ENCODE measurements around the gene ARID4A.
"Not testable (repeated sequence)": the region's sequence is repeated elsewhere in the genome, so short reads cannot be mapped to it uniquely, and the experiment has no call there.

Gene ARID4A

DNA sequence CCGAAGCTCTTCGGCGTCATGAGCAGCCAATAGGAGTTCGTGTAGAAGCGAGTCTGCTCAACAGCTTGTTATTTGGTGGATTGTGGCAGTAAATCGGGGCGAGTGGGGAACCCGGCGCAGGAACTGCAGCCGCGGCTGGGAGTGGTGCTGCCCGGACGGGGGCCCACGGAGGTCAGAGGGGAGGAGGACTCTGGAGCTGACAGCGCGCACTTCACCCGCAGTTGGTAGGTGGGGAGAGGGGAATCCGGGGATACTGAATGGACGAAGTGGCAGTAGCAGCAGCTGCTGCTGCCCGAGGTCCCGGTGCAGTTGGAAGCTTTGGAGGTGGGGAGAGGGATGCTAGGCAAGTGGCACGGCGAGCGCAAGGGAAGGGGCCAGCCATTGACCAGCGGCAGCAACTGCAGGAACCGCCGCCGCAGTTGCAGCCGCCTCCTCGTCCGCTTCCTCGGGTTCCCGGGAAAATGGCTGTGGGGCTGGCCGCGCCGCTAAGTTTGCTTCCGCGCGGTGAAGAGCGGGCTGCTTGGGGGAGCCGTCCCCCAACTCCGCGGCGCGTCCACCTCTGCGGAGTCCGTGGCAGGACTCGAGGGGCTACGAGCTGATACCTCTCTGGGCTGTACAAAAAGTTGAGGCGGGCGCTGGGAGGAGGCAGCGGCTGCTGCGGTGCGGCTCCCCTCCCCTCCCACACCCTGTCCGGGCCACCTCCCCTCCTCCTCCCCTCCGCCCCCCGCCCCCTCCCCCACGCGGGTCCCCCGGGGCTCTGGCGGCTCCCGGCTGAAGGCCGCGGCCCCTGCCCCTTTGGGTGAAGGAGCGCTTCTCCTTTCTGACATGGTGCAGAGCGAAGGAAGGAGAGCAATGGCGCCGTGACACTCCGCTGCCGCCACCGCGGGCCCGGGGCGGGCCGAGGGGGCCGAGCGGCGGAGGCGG lies at the start of gene ARID4A:
ARID4A (plus strand) TSS at position 79 of the 924 bp plus-strand sequence. CDS start 1,300 bp downstream, outside the sequence.
- DNase-seq, result no peak

GRCh38 chr14:58249611-58250010 lies 48.7 kb upstream of the ARID4A start:
- DNase-seq, result no peak

DNA sequence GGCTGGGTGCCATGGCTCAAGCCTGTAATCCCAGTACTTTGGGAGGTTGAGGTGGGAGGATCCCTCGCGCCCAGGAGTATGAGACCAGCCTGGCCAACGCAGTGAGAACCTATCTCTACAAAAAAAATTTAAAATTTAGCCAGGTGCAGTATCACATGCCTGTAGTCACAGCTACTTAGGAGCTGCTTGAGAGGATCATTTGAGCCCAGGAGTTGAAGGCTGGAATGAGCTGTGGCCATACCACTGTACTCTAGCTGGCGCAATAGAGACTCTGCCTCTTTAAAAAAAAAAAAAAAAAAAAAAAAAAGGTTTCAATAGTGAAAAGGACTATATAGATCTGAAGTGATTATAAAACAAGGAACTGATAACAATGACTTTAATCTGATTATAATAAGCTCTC lies 40.2 kb upstream of the ARID4A start:
- DNase-seq, result no peak

DNA sequence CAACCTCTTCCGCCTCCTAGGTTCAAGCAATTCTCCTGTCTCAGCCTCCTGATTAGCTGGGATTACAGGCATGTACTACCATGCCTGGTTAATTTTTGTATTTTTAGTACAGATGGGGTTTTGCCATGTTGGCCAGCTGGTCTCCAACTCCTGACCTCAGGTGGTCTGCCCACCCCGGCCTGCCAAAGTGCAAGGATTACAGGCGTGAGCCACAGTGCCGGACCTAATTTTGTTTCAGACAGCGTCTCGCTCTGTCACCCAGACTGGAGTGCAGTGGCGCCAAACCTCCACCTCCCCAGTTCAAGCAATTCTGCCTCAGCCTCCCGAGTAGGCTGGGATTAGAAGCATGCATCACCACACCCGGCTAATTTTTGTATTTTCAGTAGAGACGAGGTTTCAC lies 36.4 kb upstream of the ARID4A start:
- not testable (repeated sequence) for DNase-seq

DNA sequence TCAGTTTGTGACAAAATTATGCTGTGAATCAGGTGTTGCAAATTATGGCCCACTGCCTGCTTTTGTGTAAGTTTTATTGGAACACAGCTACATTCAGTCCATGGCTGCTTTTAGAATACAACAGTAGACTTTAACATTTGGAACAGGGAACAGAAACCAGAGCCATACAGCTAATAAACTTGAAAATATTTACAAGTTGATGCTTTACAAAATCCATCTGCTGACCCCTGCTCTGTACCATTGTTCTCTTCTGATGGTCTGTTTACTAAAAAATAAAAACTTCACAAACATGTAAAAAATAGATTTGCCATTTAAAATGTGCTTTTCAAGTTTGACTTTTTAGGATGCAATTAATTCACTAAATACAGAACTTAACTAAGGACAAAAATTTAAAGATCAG lies 33.0 kb upstream of the ARID4A start:
- no peak for DNase-seq

GRCh38 chr14:58270628-58271027 lies 27.7 kb upstream of the ARID4A start:
- DNase-seq, result no peak

- DNase-seq, result no peak
Observed at GRCh38 chr14:58272588-58273372, 25.6 kb upstream of the ARID4A start.

DNA sequence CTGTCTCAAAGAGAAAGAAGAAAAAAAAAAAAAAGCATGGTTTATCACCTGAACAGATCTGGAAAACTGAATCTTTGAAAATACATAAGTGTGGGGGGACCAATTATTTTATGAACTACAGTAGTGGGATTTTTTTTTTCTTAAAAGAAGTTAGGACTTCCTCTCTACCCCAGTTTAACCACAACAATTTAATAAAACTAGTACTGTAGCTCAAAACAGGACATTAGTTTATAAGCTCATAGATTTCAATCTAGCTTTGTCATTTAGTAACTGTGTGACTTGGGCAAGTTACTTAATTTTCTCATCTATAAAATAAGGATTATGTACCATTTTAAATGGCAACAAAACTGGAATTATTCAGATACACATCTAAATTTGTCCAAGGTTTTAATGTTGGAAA lies 23.5 kb upstream of the ARID4A start:
- no peak for DNase-seq

GRCh38 chr14:58275527-58276190 lies 22.7 kb upstream of the ARID4A start:
- DNase-seq, result no peak

GRCh38 chr14:58276208-58276607 lies 22.1 kb upstream of the ARID4A start:
- DNase-seq, result no peak

- no peak for DNase-seq
Observed at GRCh38 chr14:58278177-58278576, 20.2 kb upstream of the ARID4A start.

DNA sequence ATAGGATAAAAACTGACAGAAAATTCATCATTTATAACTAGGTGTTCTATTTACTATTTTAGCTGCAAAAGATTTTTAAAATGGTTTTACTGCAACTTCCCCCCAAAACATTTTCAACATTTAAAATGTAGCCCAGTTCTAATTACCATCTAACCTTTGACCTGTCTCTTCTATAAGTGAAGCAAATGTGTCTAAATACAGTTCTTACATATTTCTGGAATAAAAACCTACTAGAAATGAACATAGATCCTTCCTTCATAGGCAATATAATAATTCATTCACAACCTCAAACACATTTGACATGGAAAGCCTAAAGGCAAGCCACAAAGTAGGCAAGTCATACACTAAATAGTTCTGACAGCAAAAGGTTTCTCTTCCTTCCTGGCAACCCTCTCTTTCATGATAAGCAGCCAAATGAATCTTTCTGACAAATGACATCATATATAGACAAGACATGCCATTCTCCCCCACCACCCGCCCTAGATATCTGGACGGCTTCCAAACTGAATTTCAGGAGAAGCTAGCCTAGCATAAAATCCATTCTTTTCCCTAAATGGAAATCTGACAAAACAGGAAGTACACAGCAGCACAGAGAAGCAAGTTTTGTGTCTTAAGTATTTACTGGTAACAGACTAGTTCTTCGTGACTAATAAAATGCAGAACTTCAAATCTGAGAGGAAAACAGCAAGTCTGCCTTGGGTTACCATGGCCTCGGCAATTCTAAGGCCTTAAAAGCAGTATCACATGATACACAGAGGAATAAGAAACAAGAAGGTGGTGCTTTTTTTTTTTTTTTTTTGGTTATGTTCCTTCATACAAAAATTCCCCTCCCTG lies 17.2 kb upstream of the ARID4A start:
- DNase-seq, result no peak

DNA sequence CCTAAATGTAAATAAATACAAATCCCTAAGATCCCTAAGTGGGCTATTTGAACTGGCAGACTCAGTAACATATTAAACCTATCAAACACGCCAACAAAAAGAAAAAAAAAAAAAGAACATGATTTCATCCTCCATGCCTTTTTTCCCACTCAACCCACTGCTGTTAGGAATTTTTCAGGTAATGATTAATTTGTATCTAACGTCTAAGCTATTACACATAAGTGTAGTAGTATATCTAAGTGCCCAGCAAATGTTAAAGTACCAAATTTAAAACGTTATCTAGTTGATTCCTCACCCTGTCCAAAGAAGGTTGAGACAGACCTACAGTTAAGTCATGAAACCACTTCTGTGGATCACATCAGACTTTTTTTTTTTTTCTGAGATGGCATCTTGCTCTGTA lies 16.4 kb upstream of the ARID4A start:
- no peak for DNase-seq

- DNase-seq, result no peak
Observed at GRCh38 chr14:58282925-58283593, 15.3 kb upstream of the ARID4A start.

DNA sequence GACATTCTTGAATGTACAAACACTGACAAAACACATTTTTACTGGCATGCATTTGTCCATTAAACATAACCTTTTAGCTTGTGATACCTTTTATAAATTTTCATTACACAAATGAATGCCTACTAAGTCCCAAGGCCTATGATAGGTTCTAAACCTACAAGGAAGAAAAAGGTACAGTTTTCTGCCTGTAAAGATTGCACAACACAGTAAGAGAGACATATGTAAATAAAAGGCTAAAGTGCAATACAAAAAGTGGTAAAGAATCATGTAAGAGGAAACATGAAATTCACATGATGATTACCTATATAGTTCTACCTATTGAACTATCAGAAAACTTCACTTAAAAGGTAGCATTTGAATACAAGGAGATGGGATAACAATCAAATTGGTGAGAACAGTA lies 14.6 kb upstream of the ARID4A start:
- no peak for DNase-seq

- no peak for DNase-seq
Observed at GRCh38 chr14:58285132-58285531, 13.2 kb upstream of the ARID4A start.

- no peak for DNase-seq
Observed at GRCh38 chr14:58287607-58288042, 10.7 kb upstream of the ARID4A start.

DNA sequence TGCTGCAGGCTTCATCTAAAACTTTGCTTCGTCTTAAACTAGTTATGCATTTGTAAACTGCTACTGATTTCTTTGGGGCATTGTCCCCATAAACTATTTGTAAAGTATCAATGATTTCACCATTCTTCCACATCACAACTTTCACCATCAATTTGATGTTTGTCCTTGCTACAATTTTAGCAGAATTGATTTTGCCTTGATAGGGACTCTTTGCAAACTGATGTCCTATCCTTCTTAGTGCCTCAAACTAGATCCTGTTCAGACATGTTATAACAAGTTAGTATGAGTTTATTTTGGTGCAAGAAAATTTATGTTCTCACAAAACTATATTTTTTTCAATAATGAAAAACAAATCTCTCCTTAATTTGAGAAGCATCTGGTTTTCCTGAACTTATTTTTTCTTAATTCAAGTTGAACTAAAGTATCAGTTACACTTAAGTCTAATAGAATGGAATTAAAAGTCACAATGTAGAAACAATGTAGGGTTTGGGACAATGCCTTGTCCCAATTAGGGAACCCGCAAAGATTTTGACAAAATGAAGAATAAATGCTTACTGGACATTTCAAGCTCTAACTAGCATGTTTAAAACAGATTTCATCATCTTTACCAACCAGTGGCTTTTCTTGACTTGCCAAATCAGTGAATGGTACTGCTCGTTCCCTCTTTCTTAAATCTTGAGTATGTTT lies 10.1 kb upstream of the ARID4A start:
- no peak for DNase-seq

GRCh38 chr14:58291646-58292045 lies 6.7 kb upstream of the ARID4A start:
- no peak for DNase-seq

- DNase-seq, result no peak
Observed at GRCh38 chr14:58292187-58292586, 6.2 kb upstream of the ARID4A start.

DNA sequence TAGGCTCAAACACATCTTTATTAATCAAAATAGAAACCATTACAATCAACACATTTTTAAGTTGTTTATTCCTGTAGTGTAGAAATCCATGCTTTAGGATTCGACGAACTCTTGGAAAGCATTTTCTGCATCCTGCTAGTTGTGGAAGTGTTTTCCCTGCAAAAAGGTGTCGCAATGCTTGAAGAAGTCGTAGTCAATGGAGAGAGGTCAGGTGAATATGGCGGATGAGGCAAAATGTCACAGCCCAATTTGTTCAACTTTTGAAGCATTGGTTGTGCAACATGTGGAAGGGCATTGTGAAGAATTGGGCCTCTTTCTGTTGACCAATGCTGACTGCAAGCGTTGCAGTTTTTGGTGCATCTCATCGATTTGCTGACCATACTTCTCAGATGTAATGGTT lies 4.2 kb upstream of the ARID4A start:
- DNase-seq, result no peak

All from NCI-H526 treated with DMSO at 0.1 percent for 48 hours (cell line).